Bronchial epithelial cell (primary cell): Measurements from ENCODE around the gene CPXM2. TPM values are rescaled to one million over a fixed set of nuclear protein-coding genes. Genes with fewer than 3 reads are reported as not detected.

Experiments used
- DNase-seq: peaks from one replicate; pipeline ENCODE4 v3.0.0-alpha.2; 2010; ENCODE audit warnings: low read depth
- FAIRE-seq: peaks from 2 replicates; lab custom pipeline; 2011; peaks lifted over from hg19 to GRCh38; lab: Jason Lieb, UNC
- H3K27me3 ChIP-seq: 2 replicates; pipeline ENCODE4 v1.5.1; 2011; ENCODE audit warnings: low read length; ENCODE audit not compliant: control insufficient read depth, insufficient read depth
- H3K36me3 ChIP-seq: 2 replicates; pipeline ENCODE4 v1.5.1; 2011; ENCODE audit warnings: low read length; ENCODE audit not compliant: control insufficient read depth, insufficient read depth
- H3K4me3 ChIP-seq: 2 replicates; pipeline ENCODE4 v1.5.1; 2011; ENCODE audit warnings: mild to moderate bottlenecking, low read depth, low read length, control low read depth
- CTCF ChIP-seq: IDR thresholded peaks from 2 replicates; pipeline ENCODE4 v1.5.1; 2011; ENCODE audit warnings: mild to moderate bottlenecking, moderate library complexity, low read length, control low read depth, inconsistent platforms; ENCODE audit not compliant: insufficient read depth, severe bottlenecking
- total RNA-seq: library from RNA; depleted of rRNA; stranded (reverse); fragments of >200 nt; gene quantifications from 2 replicates; pipeline ENCODE4 v1.2.1, GENCODE V29; 2014

Gene CPXM2
- total RNA-seq, 1 donor from 2014 or later = 0.26 TPM

GRCh38 chr10:123882177-123882576 lies 9.4 kb downstream of the CPXM2 start:
- FAIRE-seq (no peak), DNase-seq (no peak)
- no peak for TF ChIP-seq CTCF

GRCh38 chr10:123879606-123880257 lies 11.9 kb downstream of the CPXM2 start:
- no peaks in the 10 kb centered on the region for H3K27me3 ChIP-seq
- H3K4me3 ChIP-seq = no peak overlapping the region
- no peak for FAIRE-seq
- DNase-seq = no peak
- H3K36me3 ChIP-seq = no peaks in the 10 kb centered on the region
- no peak for TF ChIP-seq CTCF

More at GRCh38 chr10:123882177-123882576, 9.4 kb downstream of the CPXM2 start:
- no peaks in the 10 kb centered on the region for H3K27me3 ChIP-seq
- no peak overlapping the region for H3K4me3 ChIP-seq
- H3K36me3 ChIP-seq = no peaks in the 10 kb centered on the region

- Histone ChIP-seq H3K36me3 (no peaks in the 10 kb centered on the region), H3K27me3 (no peaks in the 10 kb centered on the region), H3K4me3 (no peak overlapping the region)
- FAIRE-seq (no peak), DNase-seq (no peak)
- no peak for TF ChIP-seq CTCF
Observed at GRCh38 chr10:123878666-123879303, 12.8 kb downstream of the CPXM2 start.

- no peak for FAIRE-seq
- Histone ChIP-seq H3K36me3 (no peaks in the 10 kb centered on the region), H3K27me3 (peaks cover 8% of the 10 kb centered on the region), H3K4me3 (no peak overlapping the region)
- TF ChIP-seq CTCF = no peak
- no peak for DNase-seq
Observed at GRCh38 chr10:123870260-123870659, 21.3 kb downstream of the CPXM2 start.

GRCh38 chr10:123869020-123869414 lies 22.6 kb downstream of the CPXM2 start:
- no peak for FAIRE-seq
- no peak for TF ChIP-seq CTCF
- no peaks in the 10 kb centered on the region for H3K36me3 ChIP-seq
- DNase-seq = no peak
- no peak overlapping the region for H3K4me3 ChIP-seq
- H3K27me3 ChIP-seq = peaks cover 8% of the 10 kb centered on the region
